H1 (cell line): ENCODE data around the gene GBX1. TPM values are rescaled to one million over a fixed set of nuclear protein-coding genes. Genes with fewer than 3 reads are reported as not detected.

Experiments
- CTCF ChIA-PET: fragments of 300-600 bp; sonication (Branson Sonifier 250); formaldehyde crosslinking; loops from one replicate; lab custom pipeline; 2021; ENCODE audit not compliant: partially characterized antibody; lab: Charles Lee
- POLR2A ChIA-PET: fragments of 300-600 bp; sonication (Branson Sonifier 250); formaldehyde crosslinking; loops from one replicate; lab custom pipeline; 2021; ENCODE audit warnings: inconsistent platforms; ENCODE audit not compliant: partially characterized antibody; lab: Charles Lee
- DNase-seq, 2 experiments: peaks; one replicate each; pipeline versions ENCODE4 v3.0.0 to v3.0.0-alpha.2; 2010 to 2022; ENCODE audit warnings: low spot score in 2 of 2, low read depth in 1 of 2, mixed read lengths in 1 of 2
- FAIRE-seq: peaks from 2 replicates; lab custom pipeline; 2011; peaks lifted over from hg19 to GRCh38; lab: Jason Lieb, UNC
- H2AFZ ChIP-seq: 2 replicates; pipeline ENCODE4 v1.8.1; 2012; ENCODE audit warnings: low read length, inconsistent platforms
- H2AK5ac ChIP-seq: 2 replicates; pipeline ENCODE4 v1.6.1; 2013; ENCODE audit warnings: low read depth, low read length
- H2BK120ac ChIP-seq: replicated peaks from 2 replicates; pipeline ENCODE3; 2013; ENCODE audit warnings: low read depth, low read length, inconsistent platforms
- H2BK12ac ChIP-seq: 2 replicates; pipeline ENCODE4 v1.6.1; 2013; ENCODE audit warnings: low read depth, low read length
- H2BK15ac ChIP-seq: 2 replicates; pipeline ENCODE4 v1.6.1; 2013; ENCODE audit warnings: low read length
- H2BK20ac ChIP-seq: 2 replicates; pipeline ENCODE4 v1.6.1; 2013; ENCODE audit warnings: low read length
- H2BK5ac ChIP-seq: 2 replicates; pipeline ENCODE4 v1.6.1; 2013; ENCODE audit warnings: low read depth, low read length
- H3K14ac ChIP-seq: 2 replicates; pipeline ENCODE4 v1.6.1; 2013; ENCODE audit warnings: inconsistent platforms; ENCODE audit not compliant: insufficient read length
- H3K18ac ChIP-seq: 2 replicates; pipeline ENCODE4 v1.6.1; 2013; ENCODE audit warnings: low read length; ENCODE audit errors: extremely low read depth
- H3K23ac ChIP-seq: 2 replicates; pipeline ENCODE4 v1.6.1; 2013; ENCODE audit warnings: inconsistent platforms; ENCODE audit not compliant: insufficient read length
- H3K23me2 ChIP-seq: 2 replicates; pipeline ENCODE4 v1.6.1; 2013; ENCODE audit warnings: low read depth, low read length
- H3K27ac ChIP-seq: 2 replicates; pipeline ENCODE4 v1.6.1; 2011; ENCODE audit warnings: low read depth, low read length, inconsistent platforms
- H3K27me3 ChIP-seq, 4 experiments: replicated peaks in 1 of 4; 1 replicate in 1 of 4; 2 replicates in 3 of 4; pipeline versions ENCODE4 v1.6.1 to v1.8.1; 2011 to 2013; ENCODE audit warnings: low read length in 3 of 4, mild to moderate bottlenecking in 3 of 4, inconsistent platforms in 2 of 4, mixed read lengths in 2 of 4, moderate library complexity in 1 of 4; ENCODE audit not compliant: control insufficient read depth in 3 of 4, insufficient read depth in 3 of 4; ENCODE audit errors: extremely low read depth in 1 of 4
- H3K36me3 ChIP-seq, 4 experiments: 2 replicates each; pipeline versions ENCODE4 v1.6.1 to v1.8.1; 2011 to 2013; ENCODE audit warnings: mild to moderate bottlenecking in 4 of 4, low read length in 3 of 4, moderate library complexity in 2 of 4, control low read depth in 1 of 4, inconsistent platforms in 1 of 4; ENCODE audit not compliant: insufficient read depth in 4 of 4, control insufficient read depth in 2 of 4
- H3K4ac ChIP-seq: replicated peaks from 2 replicates; pipeline ENCODE3; 2013; ENCODE audit warnings: low read length, low read depth, mixed read lengths, inconsistent platforms; ENCODE audit not compliant: insufficient read length
- H3K4me1 ChIP-seq, 4 experiments: replicated peaks in 1 of 4; 1 replicate in 1 of 4; 2 replicates in 3 of 4; pipeline versions ENCODE4 v1.6.1 to v1.8.1; 2011 to 2013; ENCODE audit warnings: low read length in 3 of 4, inconsistent platforms in 2 of 4, mixed read lengths in 1 of 4; ENCODE audit not compliant: insufficient read depth in 4 of 4, control insufficient read depth in 3 of 4
- H3K4me2 ChIP-seq, 2 experiments: 2 replicates each; pipeline versions ENCODE4 v1.6.1 to v1.8.1; 2011 to 2013; ENCODE audit warnings: low read depth in 2 of 2, low read length in 2 of 2, control low read depth in 1 of 2, inconsistent platforms in 1 of 2, mild to moderate bottlenecking in 1 of 2; ENCODE audit not compliant: insufficient read depth in 1 of 2
- H3K4me3 ChIP-seq, 4 experiments: fragments of 200-600, 300-600 bp in 1 of 4; sonication (generic), shearing (Covaris generic), sonication (Bioruptor Twin) in 1 of 4; 2 replicates each; pipeline versions ENCODE4 v1.5.1 to v1.8.1; 2011 to 2016; ENCODE audit warnings: low read length in 4 of 4, low read depth in 3 of 4, control low read depth in 2 of 4, inconsistent platforms in 2 of 4, mild to moderate bottlenecking in 2 of 4, mixed read lengths in 1 of 4, moderate library complexity in 1 of 4; ENCODE audit not compliant: insufficient read depth in 2 of 4; ENCODE audit errors: extremely low read depth in 1 of 4
- H3K56ac ChIP-seq: replicated peaks from 2 replicates; pipeline ENCODE3; 2013; ENCODE audit warnings: low read depth, mild to moderate bottlenecking, mixed read lengths, low read length, inconsistent platforms; ENCODE audit not compliant: insufficient read length
- H3K79me1 ChIP-seq: 2 replicates; pipeline ENCODE4 v1.6.1; 2013; ENCODE audit warnings: low read depth, low read length, control low read depth
- H3K79me2 ChIP-seq, 2 experiments: 2 replicates each; pipeline versions ENCODE4 v1.6.1 to v1.8.1; 2012 to 2013; ENCODE audit warnings: low read length in 2 of 2, mild to moderate bottlenecking in 2 of 2, inconsistent platforms in 1 of 2; ENCODE audit not compliant: insufficient read depth in 2 of 2, control insufficient read depth in 1 of 2
- H3K9ac ChIP-seq, 4 experiments: replicated peaks in 1 of 4; 1 replicate in 1 of 4; 2 replicates in 3 of 4; pipeline versions ENCODE4 v1.6.1 to v1.8.1; 2011 to 2013; ENCODE audit warnings: low read depth in 3 of 4, low read length in 3 of 4, control low read depth in 2 of 4, mild to moderate bottlenecking in 2 of 4, moderate library complexity in 2 of 4, inconsistent platforms in 1 of 4; ENCODE audit errors: extremely low read depth in 1 of 4
- H3K9me3 ChIP-seq, 2 experiments: 2 replicates each; pipeline versions ENCODE4 v1.6.1 to v1.8.1; 2012 to 2013; ENCODE audit warnings: mild to moderate bottlenecking in 2 of 2, moderate library complexity in 2 of 2, control low read depth in 1 of 2, inconsistent platforms in 1 of 2, low read depth in 1 of 2, low read length in 1 of 2, mixed read lengths in 1 of 2; ENCODE audit not compliant: insufficient read depth in 2 of 2
- H4K20me1 ChIP-seq, 2 experiments: replicated peaks in 1 of 2; 2 replicates each; pipeline versions ENCODE3 to v1.8.1; 2011 to 2013; ENCODE audit warnings: inconsistent platforms in 2 of 2, low read length in 2 of 2, mild to moderate bottlenecking in 1 of 2; ENCODE audit not compliant: insufficient read depth in 2 of 2, control insufficient read depth in 1 of 2
- H4K5ac ChIP-seq: 2 replicates; pipeline ENCODE4 v1.6.1; 2013; ENCODE audit warnings: low read length, low read depth, mixed read lengths, inconsistent platforms; ENCODE audit not compliant: insufficient read length
- H4K8ac ChIP-seq: 2 replicates; pipeline ENCODE4 v1.8.0; 2013; ENCODE audit warnings: mild to moderate bottlenecking, moderate library complexity, low read length, inconsistent platforms; ENCODE audit not compliant: insufficient read depth; ENCODE audit errors: extremely low read depth
- H4K91ac ChIP-seq: replicated peaks from 2 replicates; pipeline ENCODE3; 2013; ENCODE audit warnings: low read length, mixed read lengths, inconsistent platforms; ENCODE audit not compliant: insufficient read length
- BACH1 ChIP-seq: IDR thresholded peaks from 2 replicates; pipeline ENCODE4 v1.6.1; 2012; ENCODE audit warnings: low read length, improper control_type of control experiment
- BCL11A ChIP-seq, 2 experiments: IDR thresholded peaks; one replicate each; pipeline ENCODE4 v1.6.1; 2011; ENCODE audit warnings: low read depth in 2 of 2, low read length in 2 of 2, mild to moderate bottlenecking in 2 of 2
- KDM5A ChIP-seq: fragments of 200-600 bp; IDR thresholded peaks from 2 replicates; pipeline ENCODE4 v1.7.1; 2012; ENCODE audit warnings: mild to moderate bottlenecking, low read length, inconsistent platforms, mixed read lengths
- POU5F1 ChIP-seq: IDR thresholded peaks from 2 replicates; pipeline ENCODE4 v1.6.1; 2011; ENCODE audit warnings: low read depth, mild to moderate bottlenecking, low read length, moderate library complexity
- SP4 ChIP-seq: IDR thresholded peaks from 2 replicates; pipeline ENCODE4 v1.6.1; 2012; ENCODE audit warnings: low read length, inconsistent platforms
- TEAD4 ChIP-seq: IDR thresholded peaks from 2 replicates; pipeline ENCODE4 v1.6.1; 2012; ENCODE audit warnings: low read depth, low read length, inconsistent platforms, mixed read lengths
- WGBS, 2 experiments: shearing (Covaris generic) in 1 of 2; methylation state at CpG; one replicate each; pipeline versions ENCODE4 v1.1.6 to v1.1.7; 2013 to 2015; ENCODE audit warnings: low lambda C conversion rate in 2 of 2, mixed read lengths in 2 of 2, inconsistent platforms in 1 of 2, low coverage in 1 of 2, missing lambda C conversion rate in 1 of 2; ENCODE audit not compliant: insufficient replicate concordance in 2 of 2, insufficient coverage in 1 of 2, insufficient read length in 1 of 2; ENCODE audit errors: extremely low coverage in 1 of 2, missing lambda C conversion rate in 1 of 2; 5-methylcytosine and 5-hydroxymethylcytosine counted together
- polyA plus RNA-seq, 7 experiments: library from polyadenylated mRNA; depleted of rRNA in 3 of 7; stranded (reverse) in 5 of 7; unstranded in 2 of 7; fragments of >200 nt in 5 of 7; fragments of 200-250 nt in 2 of 7; gene quantifications; 1 replicate in 5 of 7; 2 replicates in 1 of 7; 4 replicates in 1 of 7; pipeline versions ENCODE4 v1.2.1 to v1.2.3, GENCODE V29; 2011 to 2013; ENCODE audit warnings: missing spikeins in 2 of 7, mixed read lengths in 2 of 7
- total RNA-seq: library from RNA; stranded (reverse); fragmentation: NEBNext Ultra II Directional; extraction: Animal tissue kit (Norgen Biotek cat#: 25700); gene quantifications from 2 replicates; pipeline ENCODE4 v1.2.1, GENCODE V29; 2021

GBX1 gene
- total and polyA plus RNA-seq, 2 of the 8 experiments (the other 6 are each of a cell fraction or from before 2014, with no cell fraction given), result not detected

- Histone ChIP-seq H3K56ac (no peak overlapping the region), H4K91ac (no peak overlapping the region), H2AK5ac (no peak overlapping the region), H3K9me3 (no peaks in the 10 kb centered on the region), H3K79me2 (no peaks in the 10 kb centered on the region), H4K5ac (no peak overlapping the region), H3K27ac (no peak overlapping the region), H3K9ac (no peak overlapping the region), H3K36me3 (peaks cover 27 to 51% (median 35%) of the 10 kb centered on the region in 4 experiments), H2AFZ (no peak overlapping the region), H2BK5ac (no peak overlapping the region), H3K4me2 (no peak overlapping the region), H3K27me3 (no peaks in the 10 kb centered on the region), H3K14ac (no peak overlapping the region), H3K4me1 (peaks cover 0 to 6% (median 3%) of the 10 kb centered on the region in 4 experiments; a peak in 4 of 7 replicates), H3K4ac (no peak overlapping the region), H3K18ac (no peak overlapping the region), H3K4me3 (no peak overlapping the region), H3K23me2 (no peaks in the 10 kb centered on the region), H2BK12ac (no peak overlapping the region), H4K8ac (no peak overlapping the region), H2BK20ac (no peak overlapping the region), H3K79me1 (no peaks in the 10 kb centered on the region), H3K23ac (no peak overlapping the region), H4K20me1 (peaks cover 5 to 6% of the 10 kb centered on the region in 2 experiments), H2BK120ac (no peak overlapping the region), H2BK15ac (no peak overlapping the region)
- no peak for DNase-seq
- 80% methylated on average over 5 of the region's 5 CpGs; no CpG with 5 or more reads in 1 of the 2 experiments for WGBS, 2 experiments
- ChIA-PET POLR2A (interaction anchor here (1.3 to 5.7 kb wide), 3 partner anchors 13 to 26 kb away, joined by 4 to 36 read pairs (median 6); partner anchors contain the start of genes ABCF2 and ASB10), CTCF (interaction anchor here (0.6 to 4.0 kb wide), 11 partner anchors 8 to 458 kb away, joined by 3 to 25 read pairs (median 6); partner anchors contain the start of gene GBX1)
- TF ChIP-seq BCL11A (IDR thresholded peaks at IDR 0.05; ENCODE audit: low read depth in 2 of 2, low read length in 2 of 2), result no peak
- TF ChIP-seq SP4, result no peak
- no peak for TF ChIP-seq BACH1
- no peak for TF ChIP-seq TEAD4
- TF ChIP-seq KDM5A, result no peak
- TF ChIP-seq POU5F1, result no peak
- FAIRE-seq, result no peak
These were observed 45.1 kb upstream of the GBX1 start for GRCh38 chr7:151212626-151213025.
